ENCODE measurements around the gene ZNRF4. TPM values are rescaled to one million over a fixed set of nuclear protein-coding genes. Genes with fewer than 3 reads are reported as not detected.

The ZNRF4 gene
- total and polyA plus RNA-seq, 9 of the 15 experiments (the other 6 are each of a cell fraction or from before 2014, with no cell fraction given): not detected

GRCh38 chr19:5466072-5466471 lies 10.9 kb downstream of the ZNRF4 start:
- Histone ChIP-seq H2AFZ (ENCODE audit: low read depth, low read length) (no peak overlapping the region), H3K9me1 (ENCODE audit: control insufficient read depth, insufficient read depth, low read length) (no peaks in the 10 kb centered on the region), H3K36me3 (ENCODE audit: control insufficient read depth, insufficient read depth, low read length) (no peaks in the 10 kb centered on the region), H3K9ac (ENCODE audit: insufficient read depth in 1 of 2, low read depth in 2 of 2, low read length in 2 of 2) (no peak overlapping the region), H3K4me1 (replicated peaks in 1 of 2; ENCODE audit: control insufficient read depth in 2 of 2, insufficient read depth in 2 of 2, low read length in 2 of 2) (no peaks in the 10 kb centered on the region; a peak in 1 of 5 replicates), H3K4me2 (ENCODE audit: insufficient read depth, low read length) (no peak overlapping the region), H3K27me3 (ENCODE audit: control insufficient read depth in 2 of 2, insufficient read depth in 2 of 2, low read length in 2 of 2) (peaks cover 15 to 42% of the 10 kb centered on the region in 2 experiments), H3K27ac (ENCODE audit: extremely low read depth, low read depth, low read length) (no peak overlapping the region), H3K79me2 (ENCODE audit: control insufficient read depth, insufficient read depth, low read length) (no peaks in the 10 kb centered on the region), H3K9me3 (replicated peaks; ENCODE audit: control insufficient read depth, insufficient read depth, low read depth, low read length) (no peaks in the 10 kb centered on the region), H4K20me1 (replicated peaks; ENCODE audit: control insufficient read depth, insufficient read depth, low read length) (no peaks in the 10 kb centered on the region), H3K4me3 (no peak overlapping the region)
- POLR2A ChIA-PET: interaction anchor here (0.6 to 1.7 kb wide), 3 partner anchors 9 to 133 kb away, joined by 3 to 5 read pairs (median 4); no protein-coding TSS in a partner anchor
- FAIRE-seq (no peak), ATAC-seq (no peak), DNase-seq (ENCODE audit: extremely low read depth in 1 of 4, low spot score in 3 of 4) (no peak)
- intact Hi-C loops (cut with micrococcal nuclease): no loop called here
- in situ Hi-C loops (cut with MboI): no loop called here
- TF ChIP-seq SIX5 (IDR thresholded peaks at IDR 0.05; ENCODE audit: borderline replicate concordance in 1 of 2, insufficient read depth in 1 of 2, low read depth in 1 of 2, low read length in 2 of 2) (no peak), STAG1 (CRISPR knock-in tag; IDR thresholded peaks at IDR 0.05; ENCODE audit: borderline replicate concordance) (no peak), KDM4B (IDR thresholded peaks at IDR 0.05; ENCODE audit: borderline replicate concordance in 2 of 2, low read depth in 1 of 2) (no peak)
- BruUV-seq (replicated peaks): no TSS peak
- CTCF ChIA-PET (ENCODE audit: low intra/inter-chr PET ratio): no interaction called here
- 0% methylated on average over 7 of the region's 7 CpGs for WGBS (ENCODE audit: insufficient coverage, low coverage, missing lambda C conversion rate)

GRCh38 chr19:5466814-5467291 lies 11.6 kb downstream of the ZNRF4 start:
- no peak overlapping the region for H3K4me2 ChIP-seq (ENCODE audit: insufficient read depth, low read length)
- peaks cover 15 to 43% of the 10 kb centered on the region in 2 experiments for H3K27me3 ChIP-seq (ENCODE audit: control insufficient read depth in 2 of 2, insufficient read depth in 2 of 2, low read length in 2 of 2)
- no TSS peak for BruUV-seq (replicated peaks)
- no peaks in the 10 kb centered on the region for H4K20me1 ChIP-seq (replicated peaks; ENCODE audit: control insufficient read depth, insufficient read depth, low read length)
- ATAC-seq (no peak), DNase-seq (ENCODE audit: extremely low read depth in 1 of 4, low spot score in 3 of 4) (no peak), FAIRE-seq (no peak)
- no peak overlapping the region; a peak in 1 of 4 replicates for H3K9ac ChIP-seq (ENCODE audit: insufficient read depth in 1 of 2, low read depth in 2 of 2, low read length in 2 of 2)
- no peak overlapping the region for H3K4me3 ChIP-seq
- H3K79me2 ChIP-seq (ENCODE audit: control insufficient read depth, insufficient read depth, low read length): no peaks in the 10 kb centered on the region
- H3K9me3 ChIP-seq (replicated peaks; ENCODE audit: control insufficient read depth, insufficient read depth, low read depth, low read length): no peaks in the 10 kb centered on the region
- no peaks in the 10 kb centered on the region; a peak in 1 of 5 replicates for H3K4me1 ChIP-seq (replicated peaks in 1 of 2; ENCODE audit: control insufficient read depth in 2 of 2, insufficient read depth in 2 of 2, low read length in 2 of 2)
- H3K9me1 ChIP-seq (ENCODE audit: control insufficient read depth, insufficient read depth, low read length): no peaks in the 10 kb centered on the region
- H3K27ac ChIP-seq (ENCODE audit: extremely low read depth, low read depth, low read length): no peak overlapping the region
- ChIA-PET POLR2A (interaction anchor here (0.6 to 1.7 kb wide), 2 partner anchors 9 to 18 kb away, joined by 3 to 5 read pairs; no protein-coding TSS in a partner anchor), CTCF (ENCODE audit: low intra/inter-chr PET ratio) (no interaction called here)
- whole genome bisulfite sequencing (ENCODE audit: insufficient coverage, low coverage, missing lambda C conversion rate): 3% methylated on average over 12 of the region's 12 CpGs
- TF ChIP-seq PKNOX1 (IDR thresholded peaks at IDR 0.05) (peak; percentile 44; the same call in 1 of the 2 replicates), GTF3C2 (IDR thresholded peaks at IDR 0.05; ENCODE audit: borderline replicate concordance, extremely low read depth, insufficient read length) (no peak)
- intact Hi-C loops (cut with micrococcal nuclease) (no loop called here), in situ Hi-C loops (cut with MboI) (no loop called here)
- no peak overlapping the region for H2AFZ ChIP-seq (ENCODE audit: low read depth, low read length)
- no peaks in the 10 kb centered on the region for H3K36me3 ChIP-seq (ENCODE audit: control insufficient read depth, insufficient read depth, low read length)
